ENCODE results near the gene TRAPPC1. TPM values are rescaled to one million over a fixed set of nuclear protein-coding genes. Genes with fewer than 3 reads are reported as not detected.

TRAPPC1 gene
- total and polyA plus RNA-seq, 10 donors = 71.1 to 172 (median 114) TPM

GRCh38 chr17:7967751-7968150 lies 36.0 kb upstream of the TRAPPC1 start:
- Histone ChIP-seq H3K4me1 (peaks cover 0 to 7% (median 0%) of the 10 kb centered on the region in 6 donors), H3K27me3 (replicated peaks in 1 of 7) (peaks cover 0 to 13% (median 0%) of the 10 kb centered on the region in 7 donors), H3K4me3 (no peak overlapping the region), H3K27ac (no peak overlapping the region), H3K9me3 (no peaks in the 10 kb centered on the region), H3K36me3 (no peaks in the 10 kb centered on the region)
- intact Hi-C loops (cut with DNase I; ENCODE audit: low total_unique reads) = no loop called here
- DNase-seq = no peak
- TF ChIP-seq POLR2AphosphoS5 (IDR thresholded peaks at IDR 0.05) (no peak), CTCF (IDR thresholded peaks at IDR 0.05 in 8 of 11, conservative IDR thresholded peaks at IDR 0.05 in 3 of 11) (no peak), POLR2A (IDR thresholded peaks at IDR 0.05) (no peak)
- WGBS, 5 donors = 37 to 65% (median 45%) methylated on average over 2 of the region's 2 CpGs

DNA sequence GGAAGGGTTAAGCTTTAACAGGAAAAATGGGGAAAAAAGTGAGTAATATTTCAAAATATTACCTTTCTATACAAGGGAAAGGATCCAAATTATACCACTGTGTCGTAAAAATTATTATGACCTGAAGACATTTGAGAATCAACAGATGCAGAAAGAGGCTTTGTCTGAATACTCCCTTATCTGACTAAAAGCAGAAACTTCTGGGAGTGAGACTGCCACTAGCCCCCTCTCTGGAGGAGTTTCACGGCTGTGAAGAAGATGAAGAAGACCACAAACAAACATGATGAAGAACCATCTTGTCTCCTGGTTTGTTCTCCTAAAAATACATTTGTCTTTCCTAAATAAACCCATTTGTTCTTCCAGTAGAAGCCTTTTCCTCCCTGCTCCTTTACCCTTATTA lies 29.7 kb upstream of the TRAPPC1 start:
- no peak for TF ChIP-seq POLR2A (IDR thresholded peaks at IDR 0.05)
- TF ChIP-seq CTCF (IDR thresholded peaks at IDR 0.05 in 8 of 11, conservative IDR thresholded peaks at IDR 0.05 in 3 of 11) = no peak
- TF ChIP-seq POLR2AphosphoS5 (IDR thresholded peaks at IDR 0.05) = no peak
- no peaks in the 10 kb centered on the region for H3K36me3 ChIP-seq
- peaks cover 0 to 23% (median 5%) of the 10 kb centered on the region in 7 donors for H3K27me3 ChIP-seq (replicated peaks in 1 of 7)
- H3K4me3 ChIP-seq = no peak overlapping the region
- no peaks in the 10 kb centered on the region for H3K9me3 ChIP-seq
- intact Hi-C loops (cut with DNase I; ENCODE audit: low total_unique reads) = no loop called here
- 38 to 69% (median 46%) methylated on average over 2 of the region's 2 CpGs for WGBS, 5 donors
- no peak overlapping the region for H3K27ac ChIP-seq
- H3K4me1 ChIP-seq = peaks cover 0 to 4% (median 0%) of the 10 kb centered on the region in 6 donors
- DNase-seq = no peak

- no peak for DNase-seq
- no peaks in the 10 kb centered on the region for H3K9me3 ChIP-seq
- no peaks in the 10 kb centered on the region for H3K36me3 ChIP-seq
- WGBS, 5 donors = 82 to 93% (median 86%) methylated on average over 9 of the region's 9 CpGs
- peaks cover 0 to 23% (median 5%) of the 10 kb centered on the region in 7 donors for H3K27me3 ChIP-seq (replicated peaks in 1 of 7)
- TF ChIP-seq POLR2AphosphoS5 (IDR thresholded peaks at IDR 0.05) = no peak
- TF ChIP-seq POLR2A (IDR thresholded peaks at IDR 0.05) = no peak
- no peak for TF ChIP-seq CTCF (IDR thresholded peaks at IDR 0.05 in 8 of 11, conservative IDR thresholded peaks at IDR 0.05 in 3 of 11)
- intact Hi-C loops (cut with DNase I; ENCODE audit: low total_unique reads) = no loop called here
- H3K4me3 ChIP-seq = no peak overlapping the region
- peaks cover 0 to 11% (median 0%) of the 10 kb centered on the region in 6 donors for H3K4me1 ChIP-seq
- peak overlapping the region in 4 of 8 donors; percentile 3 to 69 (median 56) for H3K27ac ChIP-seq
Observed at GRCh38 chr17:7959503-7960253, 27.9 kb upstream of the TRAPPC1 start.

DNA sequence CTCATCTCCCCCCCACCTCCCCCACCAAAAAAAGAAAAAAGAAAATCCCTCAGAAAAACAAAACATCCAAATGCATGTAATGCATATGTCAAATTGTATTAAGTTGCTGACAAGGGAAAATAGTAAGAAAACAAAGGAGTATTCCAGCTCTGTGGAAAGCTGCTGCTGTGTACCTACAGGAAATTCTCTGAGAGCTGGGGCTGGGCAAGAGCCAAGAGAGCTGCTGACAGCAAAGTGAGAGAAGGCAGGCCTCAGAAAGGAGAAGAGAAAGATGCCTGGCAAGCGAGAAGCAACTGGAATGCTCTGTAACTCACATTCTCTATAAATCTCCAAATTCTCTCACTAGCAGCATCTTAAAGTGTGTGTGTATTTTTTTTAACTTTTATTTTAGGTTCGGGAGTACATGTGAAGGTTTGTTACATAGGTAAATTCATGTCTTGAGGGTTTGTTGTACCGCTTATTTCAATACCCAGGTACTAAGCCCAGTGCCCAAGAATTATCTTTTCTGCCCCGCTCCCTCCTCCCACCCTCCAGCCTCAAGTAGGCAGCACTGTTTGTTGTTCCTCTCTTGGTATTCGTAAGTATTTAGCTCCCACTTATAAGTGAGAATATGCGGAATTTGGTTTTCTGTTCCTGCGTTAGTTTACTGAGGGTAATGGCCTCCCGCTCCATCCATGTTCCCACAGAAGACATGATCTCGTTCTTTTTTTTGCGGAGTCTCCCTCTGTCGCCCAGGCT lies 24.7 kb upstream of the TRAPPC1 start:
- no peak for DNase-seq
- peaks cover 0 to 16% (median 5%) of the 10 kb centered on the region in 7 donors for H3K27me3 ChIP-seq (replicated peaks in 1 of 7)
- intact Hi-C loops (cut with DNase I; ENCODE audit: low total_unique reads) = no loop called here
- no peak overlapping the region for H3K4me3 ChIP-seq
- WGBS, 5 donors = 74 to 91% (median 83%) methylated on average over 11 of the region's 11 CpGs
- H3K4me1 ChIP-seq = peaks cover 0 to 17% (median 0%) of the 10 kb centered on the region in 6 donors
- no peak overlapping the region for H3K27ac ChIP-seq
- H3K36me3 ChIP-seq = no peaks in the 10 kb centered on the region
- TF ChIP-seq POLR2AphosphoS5 (IDR thresholded peaks at IDR 0.05) = no peak
- no peak for TF ChIP-seq CTCF (IDR thresholded peaks at IDR 0.05 in 8 of 11, conservative IDR thresholded peaks at IDR 0.05 in 3 of 11)
- no peak for TF ChIP-seq POLR2A (IDR thresholded peaks at IDR 0.05)
- no peaks in the 10 kb centered on the region for H3K9me3 ChIP-seq

Measured in spleen (tissue), 11 donors.